Gastrocnemius medialis (tissue), 4 donors: ENCODE measurements around the gene CDKAL1. TPM values are rescaled to one million over a fixed set of nuclear protein-coding genes. Genes with fewer than 3 reads are reported as not detected.

Experiments
- ATAC-seq, 2 donors: fragments of 150-250 bp; one replicate each; pipeline ENCODE4 v1.9.1; 2016
- DNase-seq, 2 donors: peaks; one replicate each; pipeline ENCODE4 v3.0.0-alpha.2; 2019
- H3K27ac ChIP-seq, 4 donors: fragments of 200-600 bp; sonication (generic); 1 replicate in 1 of 4; 2 replicates in 3 of 4; pipeline ENCODE4 v1.5.1; 2016 to 2018; ENCODE audit warnings: mild to moderate bottlenecking in 2 of 4, moderate library complexity in 1 of 4
- H3K27me3 ChIP-seq, 3 donors: fragments of 200-600 bp; sonication (generic) in 2 of 3; 1 replicate in 1 of 3; 2 replicates in 2 of 3; pipeline versions ENCODE4 v1.5.1 to v1.6.0; 2016 to 2019; ENCODE audit warnings: mild to moderate bottlenecking in 1 of 3, moderate library complexity in 1 of 3
- H3K36me3 ChIP-seq, 2 donors: fragments of 200-600 bp; sonication (generic) in 1 of 2; one replicate each; pipeline ENCODE4 v1.5.1; 2017 to 2018
- H3K4me1 ChIP-seq, 2 donors: fragments of 200-600 bp; sonication (generic) in 1 of 2; one replicate each; pipeline ENCODE4 v1.5.1; 2016 to 2017; ENCODE audit warnings: mild to moderate bottlenecking in 2 of 2
- H3K4me3 ChIP-seq, 4 donors: fragments of 200-600 bp; sonication (generic) in 3 of 4; 1 replicate in 1 of 4; 2 replicates in 3 of 4; pipeline ENCODE4 v1.5.1; 2016 to 2019; ENCODE audit warnings: mild to moderate bottlenecking in 2 of 4
- H3K9me3 ChIP-seq, 3 donors: fragments of 200-600 bp; sonication (generic) in 2 of 3; 1 replicate in 1 of 3; 2 replicates in 2 of 3; pipeline ENCODE4 v1.5.1; 2016 to 2019
- POLR2A ChIP-seq, 2 donors: fragments of 450-650 bp; IDR thresholded peaks; one replicate each; pipeline ENCODE4 v1.6.1; 2017; ENCODE audit warnings: antibody characterized with exemption in 2 of 2, mild to moderate bottlenecking in 2 of 2, moderate library complexity in 2 of 2
- in situ Hi-C, 4 donors: fragments of 200-750 bp; cut with MboI; loops; one replicate each; pipeline versions ENCODE4 v1.15.0 to v1.8.0; 2017; ENCODE audit warnings: low sequenced_read_pairs in 4 of 4
- intact Hi-C: fragments of 100-400 bp; cut with DNase I; formaldehyde crosslinking; loops from one replicate; pipeline ENCODE4 v1.15.1; 2023; ENCODE audit warnings: low total_unique reads
- total RNA-seq, 4 donors: library from RNA; depleted of rRNA; stranded (reverse); fragments of >200 nt; gene quantifications; one replicate each; pipeline versions ENCODE4 v1.1.0 to v1.2.3, GENCODE V29; 2016
- TF ChIP-seq, protein P1 (sequence below), 5 experiments: fragments of 450-650 bp in 3 of 5; fragments of 200-600 bp in 2 of 5; sonication (generic) in 2 of 5; IDR thresholded peaks in 4 of 5; conservative IDR thresholded peaks in 1 of 5; 1 replicate in 4 of 5; 2 replicates in 1 of 5; pipeline ENCODE4 v1.5.1; 2016 to 2019; ENCODE audit warnings: antibody characterized with exemption in 5 of 5, mild to moderate bottlenecking in 3 of 5, moderate library complexity in 3 of 5

The CDKAL1 gene
- total RNA-seq, 4 donors from 2014 or later: 9.6 to 17.0 (median 11.4) TPM

DNA sequence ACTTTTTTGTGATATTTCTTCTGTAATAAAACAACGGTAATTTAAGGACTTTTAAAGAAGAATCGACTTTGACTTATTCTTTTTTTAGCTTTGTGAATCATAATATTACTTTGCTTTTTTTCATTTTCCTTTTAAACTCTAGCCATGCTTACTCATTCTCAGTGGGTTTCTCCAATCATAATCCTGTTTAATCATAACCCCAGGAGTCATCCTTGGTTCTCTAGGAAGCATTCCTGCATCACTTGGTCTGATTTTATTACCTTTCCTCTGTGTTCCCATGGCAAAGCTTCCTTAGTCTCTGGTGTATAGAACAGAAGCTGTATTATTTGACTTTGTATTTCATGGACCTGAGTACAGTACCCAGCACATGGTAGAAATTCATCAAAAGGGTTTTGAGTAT is 223.5 kb downstream of the CDKAL1 start:
- ATAC-seq (no peak), DNase-seq (no peak)
- intact Hi-C loops (no loop called here), in situ Hi-C loops (no loop called here)
- Histone ChIP-seq H3K36me3 (no peaks in the 10 kb centered on the region), H3K27me3 (no peaks in the 10 kb centered on the region), H3K4me1 (peaks cover 0 to 2% of the 10 kb centered on the region in 2 donors), H3K4me3 (no peak overlapping the region), H3K27ac (no peak overlapping the region), H3K9me3 (no peaks in the 10 kb centered on the region)
- TF ChIP-seq POLR2A (IDR thresholded peaks at IDR 0.05): no peak
- TF ChIP-seq, protein P1, sequence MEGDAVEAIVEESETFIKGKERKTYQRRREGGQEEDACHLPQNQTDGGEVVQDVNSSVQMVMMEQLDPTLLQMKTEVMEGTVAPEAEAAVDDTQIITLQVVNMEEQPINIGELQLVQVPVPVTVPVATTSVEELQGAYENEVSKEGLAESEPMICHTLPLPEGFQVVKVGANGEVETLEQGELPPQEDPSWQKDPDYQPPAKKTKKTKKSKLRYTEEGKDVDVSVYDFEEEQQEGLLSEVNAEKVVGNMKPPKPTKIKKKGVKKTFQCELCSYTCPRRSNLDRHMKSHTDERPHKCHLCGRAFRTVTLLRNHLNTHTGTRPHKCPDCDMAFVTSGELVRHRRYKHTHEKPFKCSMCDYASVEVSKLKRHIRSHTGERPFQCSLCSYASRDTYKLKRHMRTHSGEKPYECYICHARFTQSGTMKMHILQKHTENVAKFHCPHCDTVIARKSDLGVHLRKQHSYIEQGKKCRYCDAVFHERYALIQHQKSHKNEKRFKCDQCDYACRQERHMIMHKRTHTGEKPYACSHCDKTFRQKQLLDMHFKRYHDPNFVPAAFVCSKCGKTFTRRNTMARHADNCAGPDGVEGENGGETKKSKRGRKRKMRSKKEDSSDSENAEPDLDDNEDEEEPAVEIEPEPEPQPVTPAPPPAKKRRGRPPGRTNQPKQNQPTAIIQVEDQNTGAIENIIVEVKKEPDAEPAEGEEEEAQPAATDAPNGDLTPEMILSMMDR (IDR thresholded peaks at IDR 0.05 in 4 of 5, conservative IDR thresholded peaks at IDR 0.05 in 1 of 5): no peak

DNA sequence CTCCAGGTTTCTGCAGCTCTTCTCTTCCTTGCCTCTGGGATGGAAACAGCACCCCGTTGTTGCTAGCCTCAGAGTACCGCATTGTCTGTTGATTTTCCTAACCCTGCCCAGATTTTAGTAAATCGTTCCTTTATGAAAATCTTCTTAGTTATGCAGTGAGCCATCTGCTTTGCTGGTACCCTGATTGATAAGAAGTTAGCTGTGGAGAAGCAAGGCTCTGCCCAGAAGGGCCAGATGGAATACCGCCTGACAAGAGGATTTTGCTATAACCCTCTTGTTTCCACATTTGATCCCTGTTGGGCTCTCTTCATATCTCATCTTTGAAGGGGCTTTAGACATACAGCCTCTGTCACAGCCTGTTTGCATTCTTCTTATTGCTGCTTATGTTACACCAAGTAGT is 229.0 kb downstream of the CDKAL1 start:
- no peaks in the 10 kb centered on the region for H3K27me3 ChIP-seq
- no peak for ATAC-seq
- in situ Hi-C loops: no loop called here

DNA sequence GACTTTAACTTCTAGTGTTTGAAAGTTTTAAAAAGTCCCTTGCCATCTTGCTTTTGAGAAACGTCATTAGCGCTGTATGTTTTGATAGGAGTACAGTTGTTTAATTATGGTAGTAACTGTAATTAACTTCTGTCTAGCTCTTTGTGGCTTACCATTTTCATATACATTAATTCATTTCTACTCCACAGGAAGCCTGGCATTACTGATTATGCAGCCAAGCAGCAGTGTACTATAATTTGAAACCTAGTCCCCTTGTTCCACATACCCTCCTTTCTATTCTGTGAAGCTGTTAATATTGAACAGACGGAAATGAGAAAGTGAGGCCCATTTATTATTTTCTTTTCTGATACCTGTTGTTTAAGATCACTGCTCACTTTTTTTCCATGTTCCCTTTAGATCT is 235.4 kb downstream of the CDKAL1 start:
- DNase-seq: no peak
- no peak for TF ChIP-seq POLR2A (IDR thresholded peaks at IDR 0.05)
- TF ChIP-seq, protein P1 (IDR thresholded peaks at IDR 0.05 in 4 of 5, conservative IDR thresholded peaks at IDR 0.05 in 1 of 5): no peak
- in situ Hi-C loops: no loop called here

More for the DNA sequence above, 229.0 kb downstream of the CDKAL1 start:
- intact Hi-C loops: no loop called here
- DNase-seq: no peak
- Histone ChIP-seq H3K4me3 (no peak overlapping the region), H3K27ac (no peak overlapping the region), H3K36me3 (no peaks in the 10 kb centered on the region), H3K9me3 (no peaks in the 10 kb centered on the region), H3K4me1 (no peaks in the 10 kb centered on the region)
- TF ChIP-seq, protein P1 (IDR thresholded peaks at IDR 0.05 in 4 of 5, conservative IDR thresholded peaks at IDR 0.05 in 1 of 5): no peak
- no peak for TF ChIP-seq POLR2A (IDR thresholded peaks at IDR 0.05)

DNA sequence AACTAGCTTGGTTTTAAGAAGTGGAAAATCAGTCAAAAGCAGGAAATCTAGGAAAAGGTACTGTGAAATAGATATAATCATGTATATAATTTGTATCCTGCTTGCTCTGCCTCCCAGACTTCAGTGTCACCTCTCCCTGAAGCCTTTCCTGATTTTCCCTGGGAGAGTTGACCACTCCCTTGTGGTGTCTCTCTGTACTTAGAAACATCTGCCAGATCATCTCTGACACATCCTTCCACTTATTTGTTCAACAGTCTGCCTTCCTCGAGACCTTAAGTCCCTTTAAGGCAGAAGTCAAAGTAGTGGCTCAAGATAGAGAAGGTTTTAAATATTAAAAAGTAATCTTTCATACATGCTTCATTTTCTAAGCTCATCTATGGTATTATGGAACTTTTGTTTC is 236.5 kb downstream of the CDKAL1 start:
- DNase-seq (no peak), ATAC-seq (no peak)
- no peak overlapping the region for H3K4me3 ChIP-seq
- H3K36me3 ChIP-seq: no peaks in the 10 kb centered on the region
- H3K27me3 ChIP-seq: no peaks in the 10 kb centered on the region
- in situ Hi-C loops: no loop called here
- no peak for TF ChIP-seq POLR2A (IDR thresholded peaks at IDR 0.05)
- TF ChIP-seq, protein P1 (IDR thresholded peaks at IDR 0.05 in 4 of 5, conservative IDR thresholded peaks at IDR 0.05 in 1 of 5): no peak
- no peak overlapping the region for H3K27ac ChIP-seq
- intact Hi-C loops: no loop called here
- H3K4me1 ChIP-seq: peaks cover 8 to 15% of the 10 kb centered on the region in 2 donors
- H3K9me3 ChIP-seq: no peaks in the 10 kb centered on the region

More for the DNA sequence above, 235.4 kb downstream of the CDKAL1 start:
- no peaks in the 10 kb centered on the region for H3K36me3 ChIP-seq
- intact Hi-C loops: no loop called here
- H3K4me1 ChIP-seq: peaks cover 8 to 15% of the 10 kb centered on the region in 2 donors
- no peaks in the 10 kb centered on the region for H3K9me3 ChIP-seq
- no peak for ATAC-seq
- H3K4me3 ChIP-seq: no peak overlapping the region
- H3K27me3 ChIP-seq: no peaks in the 10 kb centered on the region
- H3K27ac ChIP-seq: no peak overlapping the region

DNA sequence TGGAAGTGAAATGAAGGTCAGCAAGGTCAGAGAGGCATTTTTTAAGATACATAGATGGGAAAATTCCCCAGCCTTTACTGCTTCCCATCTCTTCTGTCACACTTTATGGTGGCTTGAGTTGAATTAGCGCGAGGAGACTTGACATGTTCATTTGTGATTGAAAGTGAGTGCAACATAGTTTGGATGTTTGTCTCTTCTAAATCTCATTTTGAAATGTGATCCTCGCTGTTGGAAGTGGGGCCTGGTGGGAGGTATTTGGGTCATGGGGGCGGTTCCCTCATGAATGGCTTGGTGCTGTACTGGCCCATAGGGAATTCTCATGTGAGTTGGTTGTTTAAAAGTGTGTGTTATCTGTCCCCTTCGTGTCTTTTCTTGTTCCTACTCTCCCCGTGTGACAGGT is 237.2 kb downstream of the CDKAL1 start:
- Histone ChIP-seq H3K36me3 (no peaks in the 10 kb centered on the region), H3K4me3 (no peak overlapping the region), H3K4me1 (peaks cover 8 to 15% of the 10 kb centered on the region in 2 donors), H3K27ac (no peak overlapping the region), H3K9me3 (no peaks in the 10 kb centered on the region), H3K27me3 (no peaks in the 10 kb centered on the region)
- intact Hi-C loops (no loop called here), in situ Hi-C loops (no loop called here)
- DNase-seq (no peak), ATAC-seq (no peak)
- TF ChIP-seq POLR2A (IDR thresholded peaks at IDR 0.05): no peak
- TF ChIP-seq, protein P1 (IDR thresholded peaks at IDR 0.05 in 4 of 5, conservative IDR thresholded peaks at IDR 0.05 in 1 of 5): no peak
